Thoracic aorta (tissue), 2 donors: Measurements from ENCODE around the gene VAT1L. TPM values are rescaled to one million over a fixed set of nuclear protein-coding genes. Genes with fewer than 3 reads are reported as not detected.

Source experiments
- ATAC-seq: fragments of 150-250 bp; one replicate; pipeline ENCODE4 v1.8.0; 2017; ENCODE audit warnings: low read depth; ENCODE audit not compliant: insufficient number of reproducible peaks, low FRiP score
- DNase-seq: peaks from one replicate; pipeline ENCODE4 v3.0.0-alpha.2; 2020; ENCODE audit warnings: low spot score
- H3K27ac ChIP-seq, 2 donors: fragments of 200-600 bp; sonication (generic); 1 replicate in 1 of 2; 2 replicates in 1 of 2; pipeline ENCODE4 v1.5.1; 2016; ENCODE audit warnings: mild to moderate bottlenecking in 2 of 2, moderate library complexity in 2 of 2
- H3K27me3 ChIP-seq: fragments of 200-600 bp; sonication (generic); replicated peaks from 2 replicates; pipeline ENCODE4 v1.6.0; 2016; ENCODE audit warnings: mild to moderate bottlenecking; ENCODE audit not compliant: insufficient read depth
- H3K36me3 ChIP-seq: fragments of 200-600 bp; sonication (generic); one replicate; pipeline ENCODE4 v1.5.1; 2016
- H3K4me1 ChIP-seq, 2 donors: fragments of 200-600 bp; sonication (generic); 1 replicate in 1 of 2; 2 replicates in 1 of 2; pipeline versions ENCODE4 v1.5.1 to v1.6.0; 2016; ENCODE audit warnings: low read depth in 2 of 2, mild to moderate bottlenecking in 1 of 2; ENCODE audit not compliant: control insufficient read depth in 1 of 2
- H3K4me3 ChIP-seq: fragments of 200-600 bp; sonication (generic); 2 replicates; pipeline ENCODE4 v1.5.1; 2016; ENCODE audit warnings: mild to moderate bottlenecking
- H3K9me3 ChIP-seq: fragments of 200-600 bp; sonication (generic); 2 replicates; pipeline ENCODE4 v1.5.1; 2016
- CTCF ChIP-seq: fragments of 200-600 bp; sonication (generic); IDR thresholded peaks from one replicate; pipeline ENCODE4 v1.5.1; 2019; ENCODE audit warnings: antibody characterized with exemption
- total RNA-seq, 2 donors: library from RNA; depleted of rRNA; stranded (reverse); fragments of >200 nt; gene quantifications; one replicate each; pipeline versions ENCODE4 v1.1.0 to v1.2.3, GENCODE V29; 2016

VAT1L gene
- total RNA-seq, 2 donors from 2014 or later, result 10.4 to 27.1 TPM

- peaks cover 7% of the 10 kb centered on the region in 2 donors for H3K4me1 ChIP-seq
- no peak overlapping the region for H3K27ac ChIP-seq
- ATAC-seq, result no peak
- H3K27me3 ChIP-seq, result no peaks in the 10 kb centered on the region
- no peaks in the 10 kb centered on the region for H3K9me3 ChIP-seq
- no peaks in the 10 kb centered on the region for H3K36me3 ChIP-seq
- H3K4me3 ChIP-seq, result no peak overlapping the region
- TF ChIP-seq CTCF, result no peak
- DNase-seq, result no peak
These were observed 111.1 kb downstream of the VAT1L start for GRCh38 chr16:77899416-77899815.

- no peak overlapping the region for H3K27ac ChIP-seq
- no peaks in the 10 kb centered on the region for H3K27me3 ChIP-seq
- DNase-seq (no peak), ATAC-seq (no peak)
- no peak for TF ChIP-seq CTCF
- no peaks in the 10 kb centered on the region for H3K9me3 ChIP-seq
- H3K36me3 ChIP-seq, result no peaks in the 10 kb centered on the region
- H3K4me1 ChIP-seq, result no peaks in the 10 kb centered on the region
- no peak overlapping the region for H3K4me3 ChIP-seq
These were observed 117.1 kb downstream of the VAT1L start for GRCh38 chr16:77905374-77905920.

GRCh38 chr16:77910021-77910420 lies 121.7 kb downstream of the VAT1L start:
- H3K27me3 ChIP-seq, result no peaks in the 10 kb centered on the region
- ATAC-seq, result no peak
- no peak for TF ChIP-seq CTCF

GRCh38 chr16:77912617-77913016 lies 124.3 kb downstream of the VAT1L start:
- no peak overlapping the region for H3K27ac ChIP-seq
- no peaks in the 10 kb centered on the region for H3K9me3 ChIP-seq
- H3K27me3 ChIP-seq, result no peaks in the 10 kb centered on the region
- DNase-seq (no peak), ATAC-seq (no peak)
- TF ChIP-seq CTCF, result no peak
- no peak overlapping the region for H3K4me3 ChIP-seq
- no peaks in the 10 kb centered on the region for H3K4me1 ChIP-seq
- no peaks in the 10 kb centered on the region for H3K36me3 ChIP-seq

More at GRCh38 chr16:77910021-77910420, 121.7 kb downstream of the VAT1L start:
- H3K36me3 ChIP-seq, result no peaks in the 10 kb centered on the region
- DNase-seq, result no peak
- no peaks in the 10 kb centered on the region for H3K9me3 ChIP-seq
- no peak overlapping the region for H3K4me3 ChIP-seq
- no peaks in the 10 kb centered on the region for H3K4me1 ChIP-seq
- no peak overlapping the region for H3K27ac ChIP-seq

- DNase-seq, result no peak
- no peaks in the 10 kb centered on the region for H3K36me3 ChIP-seq
- no peak overlapping the region for H3K4me3 ChIP-seq
- no peaks in the 10 kb centered on the region for H3K9me3 ChIP-seq
- TF ChIP-seq CTCF, result no peak
- no peaks in the 10 kb centered on the region for H3K27me3 ChIP-seq
- H3K27ac ChIP-seq, result no peak overlapping the region
- no peak for ATAC-seq
- H3K4me1 ChIP-seq, result peaks cover 2 to 11% of the 10 kb centered on the region in 2 donors
These were observed 125.4 kb downstream of the VAT1L start for GRCh38 chr16:77913738-77914253.
